Measurements from ENCODE around the gene CDH12.

CDH12 gene

DNA sequence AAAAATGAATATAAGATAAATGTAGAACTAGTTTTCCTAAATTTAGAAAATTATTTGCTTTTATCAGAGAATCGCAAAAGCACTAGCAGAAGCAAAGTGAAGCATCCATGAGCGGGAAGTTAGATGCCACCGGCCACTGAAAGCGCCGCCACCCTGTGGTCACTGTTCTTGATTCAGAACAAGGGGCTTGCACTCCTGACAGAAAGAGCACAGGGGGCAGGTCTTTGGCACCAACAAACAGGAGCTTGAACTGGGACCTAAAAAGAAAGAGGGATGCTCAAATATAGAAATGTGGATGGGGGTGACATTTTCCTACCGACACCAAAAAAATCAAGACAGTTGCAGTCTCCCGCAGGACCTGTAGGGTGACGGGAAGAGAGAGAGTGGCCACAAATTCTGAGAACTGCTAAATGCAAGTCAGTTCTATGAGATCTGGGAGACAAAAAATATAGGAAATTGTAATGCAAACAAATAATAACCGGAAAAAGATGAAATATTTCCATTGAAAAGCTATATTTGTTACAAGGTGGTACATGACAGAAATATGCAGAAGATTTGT lies 144.3 kb downstream of the CDH12 start:
- TF ChIP-seq, protein P1, sequence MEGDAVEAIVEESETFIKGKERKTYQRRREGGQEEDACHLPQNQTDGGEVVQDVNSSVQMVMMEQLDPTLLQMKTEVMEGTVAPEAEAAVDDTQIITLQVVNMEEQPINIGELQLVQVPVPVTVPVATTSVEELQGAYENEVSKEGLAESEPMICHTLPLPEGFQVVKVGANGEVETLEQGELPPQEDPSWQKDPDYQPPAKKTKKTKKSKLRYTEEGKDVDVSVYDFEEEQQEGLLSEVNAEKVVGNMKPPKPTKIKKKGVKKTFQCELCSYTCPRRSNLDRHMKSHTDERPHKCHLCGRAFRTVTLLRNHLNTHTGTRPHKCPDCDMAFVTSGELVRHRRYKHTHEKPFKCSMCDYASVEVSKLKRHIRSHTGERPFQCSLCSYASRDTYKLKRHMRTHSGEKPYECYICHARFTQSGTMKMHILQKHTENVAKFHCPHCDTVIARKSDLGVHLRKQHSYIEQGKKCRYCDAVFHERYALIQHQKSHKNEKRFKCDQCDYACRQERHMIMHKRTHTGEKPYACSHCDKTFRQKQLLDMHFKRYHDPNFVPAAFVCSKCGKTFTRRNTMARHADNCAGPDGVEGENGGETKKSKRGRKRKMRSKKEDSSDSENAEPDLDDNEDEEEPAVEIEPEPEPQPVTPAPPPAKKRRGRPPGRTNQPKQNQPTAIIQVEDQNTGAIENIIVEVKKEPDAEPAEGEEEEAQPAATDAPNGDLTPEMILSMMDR (IDR thresholded peaks at IDR 0.05): peak; percentile 43
- Mint-ChIP-seq H3K36me3 (ENCODE audit: low read depth) (no peaks in the 10 kb centered on the region), H3K27me3 (ENCODE audit: low read depth, poor library complexity) (no peaks in the 10 kb centered on the region), H3K4me1 (no peaks in the 10 kb centered on the region), H3K27ac (no peak overlapping the region), H3K9me3 (no peaks in the 10 kb centered on the region), H3K4me3 (no peak overlapping the region)
- peak; percentile 11 for DNase-seq

DNA sequence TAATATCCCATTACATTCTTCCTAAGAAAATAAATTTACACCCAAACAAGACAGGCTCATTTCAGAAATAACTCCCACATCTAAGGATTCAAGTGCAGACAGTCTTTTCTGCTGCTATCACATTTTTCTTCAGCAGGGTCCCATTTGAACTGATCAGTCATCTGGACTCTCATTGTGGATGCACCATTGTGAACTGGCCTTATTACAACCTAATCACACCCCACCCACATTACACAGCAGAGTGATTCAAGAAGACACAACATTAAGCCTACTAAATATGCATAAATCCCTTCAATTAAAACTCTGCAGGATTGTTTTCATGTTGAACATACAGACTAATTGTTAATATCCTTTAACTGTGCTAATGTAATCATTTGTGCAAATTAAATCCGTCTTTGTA lies 146.2 kb downstream of the CDH12 start:
- H3K36me3 Mint-ChIP-seq (ENCODE audit: low read depth): no peaks in the 10 kb centered on the region
- H3K4me3 Mint-ChIP-seq: no peak overlapping the region
- H3K4me1 Mint-ChIP-seq: no peaks in the 10 kb centered on the region
- H3K27ac Mint-ChIP-seq: no peak overlapping the region
- TF ChIP-seq, protein P1 (IDR thresholded peaks at IDR 0.05): no peak
- H3K27me3 Mint-ChIP-seq (ENCODE audit: low read depth, poor library complexity): no peaks in the 10 kb centered on the region
- DNase-seq: no peak
- H3K9me3 Mint-ChIP-seq: no peaks in the 10 kb centered on the region

DNA sequence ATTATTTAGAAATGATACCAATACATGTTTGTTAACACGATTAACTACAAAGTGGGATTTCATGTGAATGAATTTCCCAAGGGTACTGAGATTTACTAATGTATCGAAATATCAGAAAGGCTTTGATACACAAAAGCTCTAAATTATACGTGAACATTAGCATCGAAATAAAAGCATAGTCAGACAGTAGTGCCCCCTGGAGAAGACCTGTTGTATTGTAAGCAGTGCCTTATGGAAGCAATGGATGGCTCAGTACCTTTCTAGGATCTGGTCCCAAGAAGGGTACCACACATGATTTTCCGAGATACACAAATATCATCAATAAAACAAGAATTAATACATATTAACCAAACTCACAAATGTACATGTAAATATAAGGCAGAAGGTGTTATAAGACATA lies 153.8 kb downstream of the CDH12 start:
- Mint-ChIP-seq H3K27ac (no peak overlapping the region), H3K9me3 (no peaks in the 10 kb centered on the region), H3K27me3 (ENCODE audit: low read depth, poor library complexity) (peaks cover 2% of the 10 kb centered on the region), H3K4me3 (no peak overlapping the region), H3K36me3 (ENCODE audit: low read depth) (no peaks in the 10 kb centered on the region), H3K4me1 (no peaks in the 10 kb centered on the region)
- no peak for DNase-seq
- TF ChIP-seq, protein P1 (IDR thresholded peaks at IDR 0.05): no peak

DNA sequence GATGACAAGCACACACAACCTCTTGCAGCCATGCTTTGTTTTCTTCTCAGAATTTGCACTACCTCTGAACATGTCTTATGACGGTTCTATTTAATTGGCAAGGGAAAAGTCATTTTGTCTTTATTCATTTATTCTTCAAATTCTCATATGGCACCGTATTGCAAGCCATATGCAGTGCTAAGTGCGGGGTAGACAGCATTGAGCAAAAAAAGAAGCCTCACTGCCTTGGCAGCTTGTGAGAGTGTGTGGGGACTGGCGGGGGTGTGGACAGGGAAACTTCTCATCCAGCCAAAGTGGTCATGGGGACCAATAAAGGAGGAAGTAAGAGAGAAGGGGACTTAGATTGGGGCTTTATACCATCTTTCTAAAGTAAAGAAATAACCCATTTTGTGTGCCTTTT lies 160.0 kb downstream of the CDH12 start:
- TF ChIP-seq, protein P1 (IDR thresholded peaks at IDR 0.05): no peak
- Mint-ChIP-seq H3K4me3 (no peak overlapping the region), H3K27ac (no peak overlapping the region), H3K9me3 (no peaks in the 10 kb centered on the region), H3K36me3 (ENCODE audit: low read depth) (no peaks in the 10 kb centered on the region), H3K4me1 (no peaks in the 10 kb centered on the region), H3K27me3 (ENCODE audit: low read depth, poor library complexity) (peaks cover 8% of the 10 kb centered on the region)
- DNase-seq: no peak

DNA sequence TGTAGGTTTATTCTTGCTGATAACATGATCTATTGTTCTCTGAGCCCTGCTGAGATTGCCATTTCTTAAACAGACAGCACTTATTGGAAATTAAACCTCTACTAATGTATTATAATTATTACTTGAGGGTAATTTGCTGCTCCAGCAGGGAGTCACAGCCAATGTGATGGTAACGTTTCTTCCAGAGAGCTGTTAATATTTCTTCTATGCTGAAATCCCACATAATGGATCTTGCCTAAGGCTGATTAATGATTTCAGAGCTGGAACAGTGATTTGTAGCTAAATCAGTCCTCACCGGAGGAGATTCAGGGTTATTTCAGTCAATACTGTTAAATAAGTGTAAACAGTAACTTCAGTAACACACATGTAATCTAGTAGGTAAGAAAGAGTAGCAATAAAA lies 170.1 kb downstream of the CDH12 start:
- DNase-seq: no peak
- no peaks in the 10 kb centered on the region for H3K9me3 Mint-ChIP-seq
- TF ChIP-seq, protein P1 (IDR thresholded peaks at IDR 0.05): no peak
- H3K4me1 Mint-ChIP-seq: no peaks in the 10 kb centered on the region
- H3K27ac Mint-ChIP-seq: no peak overlapping the region
- no peak overlapping the region for H3K4me3 Mint-ChIP-seq
- H3K27me3 Mint-ChIP-seq (ENCODE audit: low read depth, poor library complexity): no peaks in the 10 kb centered on the region
- H3K36me3 Mint-ChIP-seq (ENCODE audit: low read depth): no peaks in the 10 kb centered on the region

DNA sequence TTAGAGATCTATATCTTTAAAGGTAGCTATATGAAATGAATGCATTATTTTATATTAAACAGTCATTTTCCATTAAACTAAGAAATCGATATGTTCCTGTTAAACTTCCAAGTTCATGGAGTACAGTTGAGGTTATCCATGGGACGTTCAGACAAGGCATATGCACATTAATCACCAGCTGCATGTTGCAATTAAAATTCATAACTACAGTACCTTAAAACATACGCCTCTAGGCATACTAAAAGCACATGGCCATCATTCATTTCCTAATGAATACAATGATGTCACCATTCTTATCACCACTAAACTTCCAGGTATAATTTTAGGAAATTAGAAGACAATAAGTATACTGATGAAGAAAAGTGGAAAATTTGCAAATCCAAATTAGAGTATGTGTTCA lies 174.3 kb downstream of the CDH12 start:
- no peak for DNase-seq
- Mint-ChIP-seq H3K9me3 (peaks cover 15% of the 10 kb centered on the region), H3K36me3 (ENCODE audit: low read depth) (no peaks in the 10 kb centered on the region), H3K4me1 (no peaks in the 10 kb centered on the region), H3K27ac (no peak overlapping the region), H3K4me3 (no peak overlapping the region), H3K27me3 (ENCODE audit: low read depth, poor library complexity) (no peaks in the 10 kb centered on the region)
- TF ChIP-seq, protein P1 (IDR thresholded peaks at IDR 0.05): no peak
